GM04504 (cell line): ENCODE results near the gene FMO2.

ENCODE experiments used
- DNase-seq: peaks from one replicate; pipeline ENCODE4 v3.0.0-alpha.2; 2012; ENCODE audit warnings: low read depth

Gene FMO2

DNA sequence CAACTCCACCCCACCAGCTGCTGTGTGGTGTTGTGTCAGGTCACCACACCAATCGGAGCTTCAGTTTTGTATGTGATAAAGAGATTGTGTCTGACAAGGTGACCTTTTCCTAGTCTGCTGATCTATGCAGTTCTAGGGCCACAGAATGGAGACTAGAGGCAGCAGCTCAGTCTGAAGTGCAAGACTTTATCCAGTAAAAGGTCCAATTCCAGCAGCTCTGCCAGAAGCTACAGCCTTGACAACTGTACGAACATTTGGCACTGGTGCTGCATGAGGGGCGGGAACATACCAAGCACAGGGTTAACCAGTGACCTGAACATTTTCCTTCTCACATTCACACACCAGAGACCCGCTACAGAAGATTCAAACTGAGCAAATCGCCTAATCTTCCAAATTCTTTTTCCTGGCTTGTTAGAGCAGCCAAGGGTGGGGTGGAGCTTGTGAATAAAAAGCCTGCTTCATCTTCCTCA lies 72.5 kb downstream of the FMO2 start:
- DNase-seq, result no peak

DNA sequence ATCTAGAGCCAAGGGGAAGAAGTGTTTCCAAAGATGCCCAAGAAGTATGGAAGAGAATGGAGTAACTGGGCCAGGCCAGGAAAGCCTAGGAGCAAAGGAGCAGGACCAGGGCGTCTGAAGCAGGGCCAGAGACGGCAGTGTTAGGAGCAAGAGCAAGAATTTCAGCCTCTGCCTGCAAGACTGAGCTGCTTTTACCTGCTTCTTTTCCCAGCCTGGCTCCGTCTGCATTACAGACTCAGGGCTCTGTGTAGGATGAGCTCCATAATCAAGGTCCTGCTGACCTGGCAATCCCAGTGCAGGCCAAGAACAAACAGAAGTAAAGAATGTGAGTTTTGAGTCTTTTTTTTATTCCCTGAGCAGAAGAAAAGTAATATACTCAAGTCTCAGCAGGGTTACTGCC lies 73.3 kb downstream of the FMO2 start:
- no peak for DNase-seq

DNA sequence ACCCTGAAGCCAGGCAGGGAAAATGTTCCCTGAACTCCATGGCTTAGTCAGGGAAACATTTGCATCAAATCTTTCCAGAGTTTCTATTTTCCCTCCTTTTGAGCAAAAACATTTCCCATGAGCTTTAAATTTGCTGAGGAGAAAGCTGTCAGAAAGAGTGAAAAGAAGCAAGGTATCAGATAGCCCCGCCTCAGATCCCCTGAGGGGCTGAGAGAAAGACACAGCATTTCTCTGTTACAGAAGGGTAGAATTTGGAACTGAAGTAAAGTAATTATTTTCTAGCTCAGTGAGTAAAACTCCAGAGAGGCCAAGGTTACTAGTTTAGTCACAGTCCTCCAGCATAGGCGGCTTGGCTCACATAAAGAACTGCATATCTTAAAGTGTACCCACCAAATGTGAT lies 73.8 kb downstream of the FMO2 start:
- DNase-seq, result no peak
